ENCODE measurements around the gene CAP2.

The CAP2 gene, protein sequence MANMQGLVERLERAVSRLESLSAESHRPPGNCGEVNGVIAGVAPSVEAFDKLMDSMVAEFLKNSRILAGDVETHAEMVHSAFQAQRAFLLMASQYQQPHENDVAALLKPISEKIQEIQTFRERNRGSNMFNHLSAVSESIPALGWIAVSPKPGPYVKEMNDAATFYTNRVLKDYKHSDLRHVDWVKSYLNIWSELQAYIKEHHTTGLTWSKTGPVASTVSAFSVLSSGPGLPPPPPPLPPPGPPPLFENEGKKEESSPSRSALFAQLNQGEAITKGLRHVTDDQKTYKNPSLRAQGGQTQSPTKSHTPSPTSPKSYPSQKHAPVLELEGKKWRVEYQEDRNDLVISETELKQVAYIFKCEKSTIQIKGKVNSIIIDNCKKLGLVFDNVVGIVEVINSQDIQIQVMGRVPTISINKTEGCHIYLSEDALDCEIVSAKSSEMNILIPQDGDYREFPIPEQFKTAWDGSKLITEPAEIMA

DNA sequence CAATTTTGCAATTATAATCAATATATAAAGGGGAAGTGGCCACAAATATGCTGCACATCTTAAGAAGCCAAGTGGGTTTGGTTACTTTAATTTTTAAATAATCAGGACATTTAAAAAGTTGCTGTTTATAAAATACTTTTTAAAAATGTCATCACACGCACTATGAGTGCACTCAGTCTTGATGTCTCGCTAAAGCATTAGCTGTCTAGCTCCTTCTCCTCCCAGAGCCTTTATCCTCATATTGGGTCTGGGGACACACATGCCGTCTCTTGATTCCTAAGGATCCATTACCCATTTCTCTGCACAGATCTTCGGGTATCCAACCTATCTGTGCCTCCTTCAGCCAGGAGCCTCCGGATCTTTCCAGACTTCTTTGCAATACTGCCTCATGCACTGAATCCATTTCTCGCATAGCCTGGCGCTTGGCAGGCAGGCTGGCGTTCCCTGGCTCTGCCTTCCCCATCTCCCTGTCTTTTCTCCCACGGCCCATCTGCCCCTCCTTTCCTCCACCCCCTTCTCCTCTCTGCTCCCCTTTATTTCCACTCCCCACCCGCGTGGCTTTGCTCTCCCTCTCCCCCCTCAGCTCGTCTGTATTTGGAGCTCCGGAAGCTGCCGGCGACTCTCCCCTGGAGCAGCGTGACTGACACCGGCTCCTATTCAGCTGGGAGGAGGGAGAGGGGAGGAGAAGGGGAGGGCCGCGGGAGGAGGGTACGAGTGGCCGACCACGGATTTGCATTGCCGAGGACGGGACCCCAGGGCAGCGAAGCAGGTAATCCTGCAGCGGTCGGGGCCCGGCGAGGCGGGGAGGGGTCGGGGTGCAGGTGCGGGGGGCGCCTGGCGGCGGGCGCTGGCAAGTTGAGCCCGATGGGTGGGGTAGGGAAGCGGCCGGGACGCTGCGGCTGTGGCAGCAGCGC, at the start of gene CAP2:
Gene CAP2, plus strand, starts transcription at position 618 of the 914 bp plus-strand sequence. CDS start 27,961 bp downstream, outside the sequence.
- DNase-seq: no peak

DNA sequence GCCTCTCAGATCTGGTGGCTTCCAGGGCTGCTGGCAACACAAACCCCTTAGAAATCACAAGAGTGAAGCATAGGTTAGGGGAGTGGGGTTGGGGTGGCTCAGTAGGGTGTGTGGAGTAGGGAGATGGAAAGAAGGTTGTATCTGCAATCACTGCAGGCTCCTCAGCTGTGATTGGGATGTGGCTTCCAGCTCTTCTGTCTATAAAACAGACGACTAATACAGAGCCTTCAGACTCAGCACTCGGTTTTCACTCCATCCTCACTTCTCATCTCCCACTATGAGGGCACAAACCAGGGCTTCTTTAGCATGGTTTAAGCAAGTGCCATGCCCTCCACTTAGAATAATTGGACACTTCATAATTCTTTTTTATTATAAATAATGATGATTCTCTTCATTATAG, 46.4 kb upstream of the CAP2 start:
- no peak for DNase-seq

- DNase-seq: no peak
Measured at GRCh38 chr6:17349427-17349826, 44.0 kb upstream of the CAP2 start.

GRCh38 chr6:17352302-17352701, 41.1 kb upstream of the CAP2 start:
- no peak for DNase-seq

- DNase-seq: no peak
Measured at GRCh38 chr6:17353440-17354175, 39.8 kb upstream of the CAP2 start.

GRCh38 chr6:17354700-17355403, 38.5 kb upstream of the CAP2 start:
- DNase-seq: no peak

- DNase-seq: no peak
Measured at GRCh38 chr6:17355404-17355774, 38.0 kb upstream of the CAP2 start.

GRCh38 chr6:17358515-17358914, 34.9 kb upstream of the CAP2 start:
- DNase-seq: no peak

- DNase-seq: no peak
Measured at GRCh38 chr6:17360564-17360963, 32.8 kb upstream of the CAP2 start.

DNA sequence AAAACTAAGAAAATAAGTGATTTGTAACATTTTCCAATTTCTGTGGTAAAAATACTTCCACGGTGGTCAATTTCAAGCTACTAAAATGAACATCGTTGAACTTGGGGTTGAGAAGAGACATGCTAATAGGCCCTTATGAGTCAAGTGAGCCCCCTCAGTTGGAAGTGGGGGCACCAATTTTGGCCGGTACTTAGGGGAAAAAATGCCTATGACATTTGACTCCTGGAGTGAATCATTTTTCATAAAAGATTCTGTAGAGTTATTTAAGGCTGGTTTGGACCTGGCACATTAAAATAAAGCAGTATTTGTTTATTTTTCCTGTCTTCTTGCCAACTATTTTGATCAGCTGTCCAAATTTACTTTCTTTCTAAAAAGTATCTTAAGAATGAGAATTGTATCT, 32.4 kb upstream of the CAP2 start:
- DNase-seq: no peak

GRCh38 chr6:17365961-17366360, 27.4 kb upstream of the CAP2 start:
- no peak for DNase-seq

GRCh38 chr6:17367868-17368267, 25.5 kb upstream of the CAP2 start:
- DNase-seq: no peak

- no peak for DNase-seq
Measured at GRCh38 chr6:17381424-17382147, 11.8 kb upstream of the CAP2 start.

- DNase-seq: no peak
Measured at GRCh38 chr6:17385660-17386059, 7.7 kb upstream of the CAP2 start.

- no peak for DNase-seq
Measured at GRCh38 chr6:17388365-17388764, 5.0 kb upstream of the CAP2 start.

DNA sequence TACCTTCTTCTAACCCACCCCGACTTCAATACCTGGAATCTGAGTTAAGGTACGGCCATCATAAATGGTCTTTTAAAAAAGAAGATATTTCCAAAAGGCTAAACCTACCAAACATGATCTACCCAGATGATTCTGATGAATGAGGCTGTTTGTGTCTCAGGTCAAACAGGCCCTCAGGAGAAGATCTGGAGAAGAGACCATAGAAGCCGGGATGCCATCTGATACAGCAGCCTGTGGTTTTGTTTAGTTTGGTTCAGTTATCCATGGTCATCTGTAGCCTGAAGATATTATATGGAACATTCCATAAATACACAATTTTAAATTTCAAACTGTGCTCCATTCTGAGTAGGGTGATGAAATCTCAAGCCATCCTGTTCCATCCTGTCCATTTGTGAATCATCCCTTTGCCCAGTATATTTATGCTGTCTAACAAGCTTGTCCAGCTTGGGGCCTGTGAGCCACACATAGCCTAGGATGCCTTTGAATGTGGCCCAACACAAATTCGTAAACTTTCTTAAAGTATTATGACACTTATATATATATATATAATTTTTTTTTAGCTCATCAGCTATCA, 4.0 kb upstream of the CAP2 start:
- DNase-seq: no peak

DNA sequence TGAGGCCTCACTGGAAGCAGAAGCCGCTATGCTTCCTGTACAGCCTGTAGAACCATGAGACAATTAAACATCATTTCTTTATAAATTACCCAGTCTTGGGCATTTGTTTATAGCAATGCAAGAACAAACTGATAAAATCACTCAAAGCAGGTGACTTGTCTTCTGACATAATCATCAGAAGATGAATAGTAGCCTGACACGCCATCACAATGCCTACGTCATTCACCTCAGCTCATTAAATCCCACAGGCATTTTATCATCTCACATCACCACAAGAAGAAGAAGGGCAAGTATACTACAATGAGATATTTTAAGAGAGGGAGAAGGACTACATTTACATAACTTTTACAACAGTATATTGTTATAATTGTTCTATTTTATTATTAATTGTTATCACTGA, 3.1 kb upstream of the CAP2 start:
- no peak for DNase-seq

DNA sequence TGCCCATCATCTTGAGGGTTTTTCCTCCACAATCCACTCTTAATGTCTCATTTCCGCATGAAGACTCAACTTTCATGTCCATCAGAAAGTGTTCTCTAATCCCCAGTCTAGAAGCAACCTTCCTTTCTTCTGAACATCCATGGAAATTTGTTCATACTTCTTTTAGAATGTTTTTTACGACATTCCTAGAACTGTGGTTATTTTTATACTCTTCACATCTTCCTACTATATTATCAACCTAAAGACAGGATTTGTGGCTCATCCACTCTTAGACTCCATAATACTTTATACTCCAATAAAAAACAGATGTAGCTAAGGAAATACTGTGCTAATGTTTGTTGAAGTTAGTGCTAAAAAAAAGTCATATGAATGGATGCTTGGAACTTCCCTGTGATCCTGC, 1.4 kb upstream of the CAP2 start:
- DNase-seq: no peak

GRCh38 chr6:17393892-17394631, 667 bp downstream of the CAP2 start:
- DNase-seq: no peak

GRCh38 chr6:17395112-17395511, 1.7 kb downstream of the CAP2 start:
- no peak for DNase-seq

- DNase-seq: no peak
Measured at GRCh38 chr6:17396256-17396655, 2.9 kb downstream of the CAP2 start.
